Glomerular visceral epithelial cell (primary cell): ENCODE data around the gene NRXN2.

ENCODE experiments used
- DNase-seq: peaks from one replicate; pipeline ENCODE4 v3.0.0-alpha.2; 2016; ENCODE audit errors: extremely low spot score

NRXN2 gene

DNA sequence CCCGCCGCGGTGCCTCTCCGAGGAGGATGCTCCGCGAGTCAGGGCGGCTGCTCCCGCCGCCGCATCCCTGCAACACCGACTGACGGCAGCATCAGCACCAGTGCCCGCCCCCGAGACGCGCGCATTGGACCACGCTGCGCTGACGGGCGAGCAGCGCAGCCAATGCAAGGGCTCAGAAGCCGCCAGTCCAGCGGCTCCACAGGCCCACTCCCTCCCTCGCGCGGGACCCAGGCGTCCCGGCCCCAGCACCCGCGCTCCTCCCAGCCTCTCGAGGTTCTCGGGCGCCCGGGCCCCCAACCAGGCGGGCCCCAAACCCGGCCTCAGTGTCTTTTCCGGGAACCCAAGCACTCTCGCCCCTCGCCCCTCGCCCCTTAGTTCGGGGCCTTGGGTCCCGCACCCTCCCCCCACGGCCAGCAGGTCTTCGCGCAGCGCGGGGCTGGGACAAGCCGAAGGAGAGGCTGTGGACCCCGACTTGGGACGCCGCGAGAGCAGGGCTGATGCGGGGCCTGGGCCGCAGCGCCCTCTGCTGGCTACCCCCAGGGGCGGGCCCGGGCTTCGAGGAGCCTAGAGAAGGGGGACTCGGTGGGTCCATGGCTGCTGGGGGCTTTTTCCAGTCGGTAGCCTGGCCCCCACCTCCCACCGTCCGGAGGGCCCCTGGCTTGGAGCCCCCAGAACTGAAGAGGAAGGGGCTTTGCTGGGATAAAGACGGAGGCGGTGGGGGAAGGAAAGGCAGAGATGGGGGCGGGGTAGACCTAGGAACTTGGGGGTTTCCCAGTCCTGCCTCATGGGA is at the start of gene NRXN2:
Gene NRXN2 (minus strand): TSS at position 81 of the 790 bp plus-strand sequence. CDS start 9,498 bp downstream, outside the sequence.
- peak; percentile 74 for DNase-seq

GRCh38 chr11:64772303-64773018 is 49.5 kb upstream of the NRXN2 start:
- no peak for DNase-seq

GRCh38 chr11:64771861-64772260 is 48.9 kb upstream of the NRXN2 start:
- DNase-seq = no peak

GRCh38 chr11:64770120-64770519 is 47.1 kb upstream of the NRXN2 start:
- no peak for DNase-seq

DNA sequence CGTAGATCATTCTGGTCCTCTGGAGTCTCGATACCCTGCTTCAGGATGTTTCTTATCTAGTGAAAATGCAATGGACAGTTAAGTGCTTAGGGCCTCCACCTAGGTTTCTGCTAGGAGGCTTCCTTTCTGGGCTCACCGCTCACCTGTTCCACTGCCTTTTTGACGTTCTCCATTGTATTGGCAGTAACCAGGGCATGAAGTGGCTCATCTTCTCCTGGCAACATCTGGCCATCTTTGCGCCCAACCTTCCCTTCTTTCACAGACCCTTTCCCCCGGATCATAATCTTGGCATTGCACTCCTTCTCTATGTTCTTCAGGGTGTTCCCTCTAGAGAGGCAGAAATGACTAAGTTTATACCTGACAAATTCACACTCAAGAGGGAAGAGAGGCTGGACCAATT is 46.3 kb upstream of the NRXN2 start:
- DNase-seq = no peak

DNA sequence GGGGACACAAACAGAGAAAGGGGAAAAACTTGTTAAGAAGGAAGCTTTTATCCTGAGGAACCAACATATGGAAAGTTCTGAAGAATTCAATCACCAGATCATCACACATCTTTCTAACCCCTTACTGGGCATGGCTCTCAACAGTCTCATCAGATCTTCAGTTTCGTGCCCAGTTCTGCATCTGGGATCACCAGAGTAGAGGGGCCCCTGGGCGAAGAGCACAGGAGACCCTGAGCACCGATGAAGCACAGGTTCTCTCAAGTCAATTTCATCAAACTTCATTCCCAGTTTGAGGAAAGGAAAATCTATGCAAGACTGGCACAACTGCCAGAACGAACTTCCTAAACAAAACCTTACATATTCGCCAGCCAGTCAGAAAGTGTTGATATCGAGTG is 45.3 kb upstream of the NRXN2 start:
- no peak for DNase-seq

DNA sequence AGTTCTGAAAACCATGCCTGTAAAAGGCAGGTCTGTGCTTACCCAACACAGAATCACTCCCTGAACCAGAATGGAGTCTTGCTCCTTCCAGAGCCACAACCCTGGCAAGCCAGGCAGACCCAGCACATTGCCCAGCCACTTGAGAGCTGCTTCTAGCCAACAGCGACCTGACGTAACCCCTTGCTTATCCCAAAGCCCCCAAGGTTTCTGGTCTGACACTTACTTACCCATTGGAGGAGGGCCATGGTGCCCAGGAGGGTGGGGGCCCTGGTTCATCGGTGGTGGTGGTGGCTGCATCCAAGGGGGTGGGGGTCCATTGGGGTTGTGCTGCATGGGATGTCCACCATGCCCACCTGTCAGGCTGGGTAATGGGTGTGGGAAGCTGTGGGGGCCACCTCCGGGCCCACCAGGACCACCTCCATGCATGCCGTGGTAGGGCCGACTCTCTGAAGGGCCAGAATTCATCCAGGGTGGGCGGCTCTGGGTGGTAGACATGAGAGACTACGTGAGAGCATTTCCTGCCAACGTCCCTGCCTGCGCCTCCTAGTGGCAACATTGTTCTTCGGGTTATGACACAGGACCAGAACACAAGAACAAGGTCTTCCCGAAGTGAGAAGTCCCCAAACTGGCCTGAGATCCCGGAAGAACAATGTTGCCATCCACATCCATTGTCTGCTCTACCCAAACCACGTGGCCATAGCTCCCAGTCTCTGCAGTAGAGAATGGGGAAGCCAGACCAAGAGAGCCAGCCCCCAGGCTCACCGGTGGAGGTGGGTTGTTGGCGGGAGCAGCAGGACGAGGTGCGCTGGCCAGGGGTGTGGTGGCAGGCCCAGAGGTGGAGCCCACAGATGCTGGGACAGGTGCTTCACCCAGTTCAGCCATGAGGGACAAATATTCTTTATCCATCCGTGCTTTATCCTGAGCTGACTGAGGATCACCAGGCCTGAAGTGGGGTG is 44.6 kb upstream of the NRXN2 start:
- peak; percentile 58 for DNase-seq

DNA sequence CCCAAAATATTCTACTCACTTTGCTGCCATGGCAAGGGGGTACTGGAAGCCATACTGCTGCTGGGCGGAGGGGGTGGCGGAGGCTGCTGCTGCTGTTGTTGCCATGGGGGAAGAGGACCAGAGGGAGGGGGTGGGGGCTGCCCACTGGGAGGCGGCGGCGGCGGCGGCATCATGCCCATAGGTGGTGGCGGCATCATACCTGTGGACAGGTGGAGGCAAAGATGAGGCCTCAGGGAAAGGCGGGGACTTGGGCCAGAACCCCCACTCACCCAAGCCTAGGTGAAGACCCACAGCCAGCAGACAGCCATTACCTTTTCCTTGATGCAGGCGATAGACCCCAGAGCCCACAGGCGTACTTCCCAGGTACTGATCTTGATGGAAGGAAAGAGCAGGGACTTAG is 43.9 kb upstream of the NRXN2 start:
- DNase-seq = no peak

- no peak for DNase-seq
These were observed 43.1 kb upstream of the NRXN2 start for GRCh38 chr11:64765851-64766665.

- no peak for DNase-seq
These were observed 42.4 kb upstream of the NRXN2 start for GRCh38 chr11:64765291-64765850.

GRCh38 chr11:64764753-64765152 is 41.8 kb upstream of the NRXN2 start:
- DNase-seq = no peak

DNA sequence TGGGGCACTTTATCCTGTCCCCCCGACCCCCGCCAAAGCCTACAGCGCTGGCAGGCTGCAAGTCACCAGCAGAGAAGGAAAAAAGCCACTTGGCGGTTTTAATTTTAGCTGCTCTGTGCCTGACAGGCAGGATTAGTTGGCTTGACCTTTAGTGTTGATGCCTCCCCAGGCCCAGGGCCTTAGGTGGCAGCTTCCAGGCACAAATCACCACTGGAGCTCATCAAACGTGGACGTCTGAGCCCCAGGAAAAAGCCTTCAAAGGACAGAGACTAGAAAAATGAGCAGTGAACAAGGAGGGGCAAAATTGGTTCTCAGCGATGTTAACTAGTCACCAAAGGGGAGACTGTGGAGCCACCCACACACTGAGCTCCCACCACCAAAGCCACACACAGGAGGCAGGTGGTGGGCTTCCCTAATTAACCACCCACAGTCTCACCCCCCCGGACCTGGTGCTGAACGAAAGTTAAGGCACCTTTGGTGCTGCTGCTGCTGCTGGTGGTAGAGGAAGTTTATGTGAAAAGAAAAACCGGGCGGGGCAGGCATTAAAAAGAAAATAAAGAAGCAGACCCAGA is 41.1 kb upstream of the NRXN2 start:
- DNase-seq = no peak

- DNase-seq = no peak
These were observed 40.6 kb upstream of the NRXN2 start for GRCh38 chr11:64763526-64764039.

DNA sequence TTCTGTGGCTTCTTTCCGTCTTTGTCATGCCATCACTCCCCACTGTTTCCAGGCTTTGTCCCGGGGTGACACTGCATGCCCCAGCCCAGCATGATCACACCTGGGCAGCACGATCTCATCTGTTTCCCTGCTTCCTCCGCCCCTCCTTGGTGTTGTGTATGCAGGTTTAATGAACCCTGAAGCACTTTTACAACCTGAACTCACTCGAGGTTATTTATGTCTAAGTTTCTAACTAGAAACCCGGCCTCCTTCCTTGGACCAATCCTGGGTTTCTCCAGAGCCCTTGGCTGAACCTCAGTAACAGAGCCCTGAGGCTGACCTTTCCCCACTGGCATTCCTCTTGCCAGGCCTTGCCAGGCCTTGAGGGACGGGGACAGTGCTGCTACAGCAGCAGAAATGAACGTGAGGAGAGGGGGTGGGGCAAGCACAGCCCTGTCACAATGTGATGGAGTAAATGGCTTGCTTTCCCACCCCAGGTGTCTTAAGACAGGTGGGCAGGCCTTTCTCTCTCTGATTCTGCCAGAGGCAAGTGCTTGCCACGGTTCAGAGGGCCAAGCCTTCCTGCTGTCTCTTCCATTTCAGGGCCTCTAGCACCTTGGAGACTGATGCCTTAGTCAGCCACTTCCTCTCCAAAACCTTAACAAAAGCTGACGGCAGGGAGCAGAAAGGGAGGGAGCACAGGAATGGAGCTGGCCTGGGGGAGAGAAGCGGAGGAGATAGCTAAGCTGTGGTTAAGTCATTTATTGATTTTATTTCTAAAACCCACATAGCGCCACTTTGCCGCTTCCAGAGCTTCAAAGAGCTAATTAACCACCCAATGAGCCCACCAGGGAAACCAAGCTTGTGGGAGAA is 39.9 kb upstream of the NRXN2 start:
- peak; percentile 85 for DNase-seq

GRCh38 chr11:64762277-64762673 is 39.3 kb upstream of the NRXN2 start:
- DNase-seq = no peak

DNA sequence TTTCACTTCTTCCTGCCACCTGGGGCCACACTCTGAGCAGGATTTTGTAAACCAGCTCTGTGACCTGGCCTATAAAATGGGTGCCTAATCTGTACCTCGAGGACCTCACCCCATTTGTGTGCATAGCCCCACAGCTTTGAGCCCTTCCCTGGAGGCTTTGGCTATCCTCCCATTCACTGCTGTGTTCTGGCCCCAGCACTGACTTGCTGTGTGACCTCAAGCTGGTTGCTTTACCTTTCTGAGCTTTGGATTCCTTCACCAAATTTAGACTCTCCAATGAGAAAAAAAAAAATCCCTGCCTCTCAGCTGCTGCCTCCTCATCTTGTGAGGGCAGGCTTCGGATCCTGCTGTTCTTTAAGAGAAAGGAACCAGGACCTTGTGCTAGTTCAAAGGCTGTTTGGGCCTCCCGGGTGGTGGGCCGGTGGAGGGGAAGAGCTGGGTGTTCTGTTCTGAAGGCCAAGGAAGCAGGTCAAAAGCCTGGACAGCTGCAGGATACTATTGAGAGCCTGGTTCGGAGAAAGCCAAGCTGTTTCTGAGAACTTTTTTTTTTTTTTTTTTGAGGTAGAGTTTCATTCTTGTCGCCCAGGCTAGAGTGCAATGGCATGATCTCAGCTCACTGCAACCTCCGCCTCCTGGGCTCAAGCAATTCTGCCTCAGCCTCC is 37.9 kb upstream of the NRXN2 start:
- DNase-seq = no peak

GRCh38 chr11:64759722-64760719 is 37.0 kb upstream of the NRXN2 start, which contains the start of gene PYGM:
PYGM (minus strand) TSS chr11:64759974; CDS start chr11:64759898, 76 bp downstream.
- DNase-seq = no peak
